Stimulated activated CD4-positive, alpha-beta T cell treated with anti-CD3 and anti-CD28 coated beads, Interleukin-1b, Interleukin-23, amount 100 ng/mL, for 4 hours (primary cell): ENCODE measurements around the gene ELK4.

Experiments used
- DNase-seq, 2 donors: peaks; one replicate each; pipeline ENCODE4 v3.0.0-alpha.2; 2020; ENCODE audit warnings: low read depth in 2 of 2

Gene ELK4, protein sequence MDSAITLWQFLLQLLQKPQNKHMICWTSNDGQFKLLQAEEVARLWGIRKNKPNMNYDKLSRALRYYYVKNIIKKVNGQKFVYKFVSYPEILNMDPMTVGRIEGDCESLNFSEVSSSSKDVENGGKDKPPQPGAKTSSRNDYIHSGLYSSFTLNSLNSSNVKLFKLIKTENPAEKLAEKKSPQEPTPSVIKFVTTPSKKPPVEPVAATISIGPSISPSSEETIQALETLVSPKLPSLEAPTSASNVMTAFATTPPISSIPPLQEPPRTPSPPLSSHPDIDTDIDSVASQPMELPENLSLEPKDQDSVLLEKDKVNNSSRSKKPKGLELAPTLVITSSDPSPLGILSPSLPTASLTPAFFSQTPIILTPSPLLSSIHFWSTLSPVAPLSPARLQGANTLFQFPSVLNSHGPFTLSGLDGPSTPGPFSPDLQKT

DNA sequence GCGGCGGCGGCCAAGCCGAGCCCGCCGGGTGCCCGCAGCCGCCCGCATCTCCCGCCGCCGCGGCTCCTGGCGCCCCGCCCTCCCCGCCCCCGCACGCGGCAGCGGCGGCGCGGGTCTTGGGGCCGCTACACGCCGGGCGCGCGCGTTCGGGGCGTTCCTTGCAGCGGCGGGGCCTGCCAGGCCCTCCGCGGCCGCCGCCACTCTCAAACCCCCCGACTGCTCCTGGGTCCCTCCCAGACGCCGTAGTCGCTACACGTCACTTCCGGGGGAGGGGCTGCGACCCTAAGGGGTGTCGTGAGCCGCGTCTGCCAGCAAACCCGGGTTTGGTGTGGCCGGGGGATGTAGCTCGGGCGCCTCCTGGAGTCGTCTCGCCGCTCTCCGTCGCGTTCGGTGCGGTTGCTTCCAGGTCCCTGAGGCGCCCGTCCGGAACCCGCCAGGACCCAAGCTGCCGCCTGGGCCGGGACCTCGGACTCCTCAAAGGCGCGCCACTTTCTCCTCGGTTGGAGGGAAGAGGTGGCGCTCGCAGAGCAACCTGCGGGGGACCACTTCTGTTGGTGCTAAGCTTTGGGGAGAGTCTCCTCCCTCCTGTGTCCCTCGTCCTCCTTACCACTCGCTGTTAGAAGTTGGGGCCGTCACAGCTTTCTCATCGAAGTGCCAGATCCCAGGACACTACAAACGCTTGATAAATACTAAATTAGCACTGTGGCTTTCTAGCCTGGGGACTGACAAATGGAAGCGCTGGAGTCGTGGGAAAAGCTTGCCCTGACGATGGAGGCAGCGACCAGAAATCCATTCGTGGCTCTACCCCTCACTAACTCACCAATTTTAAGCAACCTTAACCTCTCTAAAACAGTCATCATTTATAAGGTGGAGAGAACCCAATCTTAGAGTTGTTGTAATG lies at the start of gene ELK4:
ELK4 (minus strand) TSS at position 244 of the 901 bp plus-strand sequence. CDS start 8,129 bp downstream, outside the sequence.
- DNase-seq, result peak; percentile 99

GRCh38 chr1:205681364-205681763 lies 49.6 kb upstream of the ELK4 start:
- DNase-seq, result no peak

- peak; percentile 36 to 50 for DNase-seq
Observed at GRCh38 chr1:205680073-205680851, 48.5 kb upstream of the ELK4 start, which contains the start of gene SLC45A3. TSS of gene SLC45A3 (minus strand) at chr1:205680509. CDS start at chr1:205664656, 15,853 bp downstream.

DNA sequence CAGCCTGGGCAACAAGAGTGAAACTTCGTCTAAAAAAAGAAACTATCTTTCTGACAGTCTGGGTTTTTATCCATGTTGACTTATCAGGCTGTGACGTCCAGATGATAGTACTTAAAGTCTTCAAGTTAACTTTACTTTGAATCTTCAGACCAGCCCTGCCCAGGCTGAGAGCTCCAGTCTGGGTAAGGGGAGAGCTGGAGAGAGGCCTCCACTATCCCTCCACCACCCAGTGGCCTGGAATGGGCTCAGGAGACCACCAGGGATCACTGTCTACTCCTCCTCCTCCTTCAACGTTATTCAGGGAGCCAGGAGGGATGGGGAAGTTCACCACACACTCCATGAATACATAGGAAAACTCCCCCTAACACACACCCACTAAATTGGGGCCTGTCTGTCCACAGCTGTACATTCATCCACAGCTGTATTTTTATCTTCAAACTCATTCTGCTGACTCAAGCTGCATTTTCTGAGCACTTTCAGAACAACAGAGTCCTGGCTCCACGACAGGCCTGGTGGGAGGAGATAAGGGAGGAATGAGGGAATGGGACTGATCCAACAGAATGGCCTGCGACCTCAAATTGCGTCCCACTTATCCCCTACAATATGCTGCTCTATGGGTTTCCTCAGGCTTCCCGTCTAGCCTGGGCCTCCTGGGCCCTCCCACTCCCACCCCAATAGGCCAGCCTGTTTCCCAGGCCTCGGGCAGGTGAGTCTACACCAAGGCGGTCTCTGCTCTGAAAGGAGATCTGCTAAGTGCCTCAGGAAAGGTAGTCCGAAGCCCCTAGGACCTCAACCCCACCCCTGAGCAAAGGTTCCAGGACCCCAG lies 46.7 kb upstream of the ELK4 start:
- no peak for DNase-seq

GRCh38 chr1:205677167-205677566 lies 45.4 kb upstream of the ELK4 start:
- DNase-seq, result no peak

- no peak for DNase-seq
Observed at GRCh38 chr1:205676597-205676996, 44.8 kb upstream of the ELK4 start.

DNA sequence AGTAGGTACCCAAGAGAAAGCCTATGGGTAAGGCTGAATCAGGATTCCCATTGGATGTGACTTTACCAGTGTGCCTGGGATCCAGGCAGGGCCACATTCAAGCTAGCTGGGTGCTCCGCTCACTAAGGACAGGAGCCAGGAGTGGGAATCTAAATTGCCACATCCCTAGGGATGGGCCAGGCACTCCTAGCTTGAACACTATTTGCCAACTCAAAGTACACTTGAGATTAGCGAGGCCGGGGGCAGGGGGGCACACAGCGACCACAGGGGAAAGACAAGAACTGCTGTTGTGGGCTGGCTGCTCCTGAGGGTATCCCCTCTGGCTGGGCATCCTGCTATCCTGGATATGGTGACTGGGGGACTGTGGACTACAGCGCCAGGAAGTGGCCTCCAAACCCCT lies 44.2 kb upstream of the ELK4 start:
- DNase-seq, result no peak

- DNase-seq, result no peak
Observed at GRCh38 chr1:205675247-205675646, 43.4 kb upstream of the ELK4 start.

DNA sequence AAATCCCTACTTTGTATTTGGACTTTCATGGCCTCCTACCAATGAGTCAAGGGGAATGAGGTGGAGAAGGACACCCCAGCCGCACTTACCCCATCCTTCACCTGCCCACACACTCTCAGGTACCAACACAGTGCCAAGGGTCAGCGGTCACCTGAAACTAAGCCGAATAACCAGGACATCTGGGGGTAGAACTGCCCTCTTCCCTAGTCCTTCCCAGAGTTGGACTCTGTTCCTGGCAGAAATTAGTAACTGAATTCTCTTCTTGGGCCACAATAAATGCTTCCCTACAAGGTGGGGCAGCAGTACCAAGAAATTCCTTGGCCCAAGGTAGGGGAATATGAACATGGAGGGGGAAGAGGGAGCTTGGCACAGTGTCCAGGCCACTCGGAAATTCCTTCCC lies 41.2 kb upstream of the ELK4 start:
- no peak for DNase-seq

GRCh38 chr1:205672395-205672889 lies 40.6 kb upstream of the ELK4 start:
- DNase-seq, result no peak

DNA sequence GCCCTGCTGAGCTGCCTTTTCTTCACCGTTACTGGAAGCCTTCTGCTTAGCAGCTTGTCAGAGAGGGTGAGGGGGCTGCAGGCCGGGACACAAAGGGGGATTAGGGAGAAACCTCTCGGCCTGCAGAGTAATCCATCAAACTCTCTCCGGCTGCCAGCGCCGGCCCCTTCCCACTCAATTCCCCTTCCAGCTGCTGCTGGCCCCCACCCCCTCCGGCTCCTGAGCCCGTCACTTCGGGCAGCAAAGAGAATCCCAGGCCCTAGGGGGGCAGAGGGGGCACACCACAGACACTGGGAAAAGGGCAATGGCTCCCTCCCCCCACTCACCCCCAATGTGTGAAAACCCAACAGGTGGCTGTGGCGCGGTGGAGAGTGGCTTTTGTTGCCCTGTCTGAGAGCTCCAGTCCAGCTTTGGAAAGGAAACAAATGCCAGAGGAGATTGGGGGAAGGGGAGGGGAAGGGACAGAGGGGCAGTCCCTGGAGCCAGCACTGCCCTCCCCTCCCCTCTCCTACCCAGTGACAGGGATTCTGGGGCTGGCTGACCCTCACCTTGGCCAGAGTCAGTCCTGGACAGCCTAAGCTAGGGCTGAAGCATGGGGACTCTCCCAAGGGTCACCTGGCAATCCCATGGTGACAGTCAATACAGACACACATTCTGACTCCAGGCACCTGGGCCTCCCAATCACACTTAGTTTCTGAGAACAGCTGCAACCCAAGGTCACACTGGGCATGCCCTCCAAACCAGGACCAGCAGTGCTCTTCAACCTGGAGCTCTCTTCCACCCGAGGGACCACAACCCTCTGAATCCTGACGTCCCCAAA lies 39.0 kb upstream of the ELK4 start:
- no peak for DNase-seq

GRCh38 chr1:205670150-205670446 lies 38.3 kb upstream of the ELK4 start:
- no peak for DNase-seq

- no peak for DNase-seq
Observed at GRCh38 chr1:205669341-205670149, 37.7 kb upstream of the ELK4 start.

- DNase-seq, result no peak
Observed at GRCh38 chr1:205668951-205669340, 37.1 kb upstream of the ELK4 start.

DNA sequence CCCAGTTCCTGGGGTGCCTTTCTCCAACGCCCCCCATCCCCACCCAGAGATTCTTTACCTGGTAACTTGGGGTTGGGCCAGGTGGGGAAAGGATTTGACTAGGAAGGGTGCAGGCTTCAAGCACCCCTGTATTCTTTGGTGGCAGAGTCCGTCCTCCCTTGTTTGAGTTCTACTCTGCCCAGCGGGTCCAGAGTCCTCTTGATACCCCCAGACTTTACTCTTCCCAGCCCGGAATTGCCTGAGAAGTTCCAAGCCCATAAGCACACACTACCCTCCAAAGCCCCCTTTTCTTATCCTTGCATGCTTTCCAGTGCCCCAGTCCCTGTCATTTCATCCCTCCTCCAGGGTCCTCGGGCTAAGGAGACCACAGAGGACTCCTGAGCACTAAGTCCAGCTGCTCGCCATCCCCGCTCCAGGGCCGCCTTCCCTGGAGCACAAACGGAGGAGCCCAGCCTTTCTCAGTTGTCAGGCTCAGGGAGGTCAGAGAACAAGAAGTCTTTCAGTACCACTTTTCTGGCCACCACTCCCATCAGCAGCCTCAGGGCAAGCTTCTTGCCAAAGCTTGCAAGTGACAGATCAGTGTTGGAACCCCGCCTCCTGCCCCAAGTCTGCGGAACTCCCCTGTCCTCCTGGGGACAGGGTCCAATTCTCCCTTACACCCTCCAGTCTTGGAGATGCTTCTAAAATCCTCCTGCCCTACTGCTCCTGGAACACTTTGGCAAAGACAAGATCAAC lies 36.3 kb upstream of the ELK4 start:
- no peak for DNase-seq

- DNase-seq, result no peak
Observed at GRCh38 chr1:205666372-205667166, 34.8 kb upstream of the ELK4 start.

DNA sequence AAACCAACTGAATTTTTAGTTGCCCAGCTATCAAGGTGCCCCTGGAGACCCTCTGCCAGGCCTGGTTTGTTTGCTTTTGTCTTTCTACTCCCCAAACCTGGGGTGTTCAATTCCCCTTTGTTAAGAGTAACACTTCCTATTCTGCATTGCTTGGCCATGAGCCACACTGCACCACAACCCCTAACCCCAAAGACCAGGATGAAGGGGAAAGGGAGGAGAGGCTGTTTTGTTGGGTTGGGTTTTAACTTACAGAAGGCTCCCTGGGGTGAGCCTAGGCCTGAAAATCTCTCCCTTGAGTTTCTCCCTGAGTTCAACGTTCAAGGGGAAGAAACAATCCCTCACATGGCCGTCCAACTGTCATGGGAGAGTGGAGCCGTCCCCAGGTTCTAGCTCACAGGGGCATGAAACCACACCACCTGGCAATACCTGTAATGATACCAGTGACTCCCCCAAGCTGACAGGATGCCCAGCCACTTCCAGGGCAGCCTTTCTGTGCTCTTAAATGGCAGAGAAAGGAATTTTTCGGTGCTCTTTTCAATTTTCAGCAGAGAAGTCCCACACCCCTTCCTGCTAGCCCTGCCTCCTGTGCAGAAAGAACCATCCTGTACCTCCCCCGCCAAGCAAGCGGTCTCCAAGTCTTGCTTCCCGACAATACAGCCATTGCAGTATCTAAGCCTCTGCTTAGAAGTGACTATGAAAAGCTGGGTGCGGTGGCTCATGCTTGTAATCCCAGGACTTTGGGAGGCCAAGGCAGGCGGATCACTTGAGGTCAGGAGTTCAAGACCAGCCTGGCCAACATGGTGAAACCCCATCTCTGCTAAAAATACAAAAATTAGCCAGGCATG lies 33.6 kb upstream of the ELK4 start:
- no peak for DNase-seq
